HG03460 (cell line): ENCODE data around the gene MED7.
A peak's percentile ranks its signal among the peaks of the same experiment; 100 is the strongest.

Source experiments
- ATAC-seq: cut with Tn5 transposase; IDR thresholded peaks from one replicate; pipeline ENCODE4 v1.9.1; 2021; ENCODE audit not compliant: unreplicated experiment

MED7 gene

GRCh38 chr5:157107508-157107907 lies 35.2 kb downstream of the MED7 start:
- ATAC-seq: no peak

- no peak for ATAC-seq
Measured at GRCh38 chr5:157106630-157107461, 35.8 kb downstream of the MED7 start.

- ATAC-seq: no peak
Measured at GRCh38 chr5:157100140-157100679, 42.5 kb downstream of the MED7 start.

GRCh38 chr5:157088342-157088990 lies 54.2 kb downstream of the MED7 start:
- ATAC-seq: peak; percentile 70
